Right hindlimb (tissue), 1 donor: Measurements from ENCODE around the gene NT5C3A.
"Not testable (repeated sequence)": the region's sequence is repeated elsewhere in the genome, so short reads cannot be mapped to it uniquely, and the experiment has no call there.

Experiments
- DNase-seq: peaks from one replicate; pipeline ENCODE4 v3.0.0-alpha.2; 2018

The NT5C3A gene

GRCh38 chr7:33062023-33062781 lies at the start of gene NT5C3A:
Gene NT5C3A, minus strand, starts transcription at chr7:33062776. Its CDS starts 71 bp downstream, at chr7:33062705.
- no peak for DNase-seq

- DNase-seq, result no peak
Observed at GRCh38 chr7:33111614-33112013, 49.0 kb upstream of the NT5C3A start.

- no peak for DNase-seq
Observed at GRCh38 chr7:33109758-33110238, 47.2 kb upstream of the NT5C3A start.

GRCh38 chr7:33109005-33109757 lies 46.6 kb upstream of the NT5C3A start, which contains the start of gene RP9:
Gene RP9, minus strand, starts transcription at chr7:33109404. Its CDS starts 32 bp downstream, at chr7:33109372.
- peak; percentile 85 for DNase-seq

- DNase-seq, result peak; percentile 31
Observed at GRCh38 chr7:33108554-33109004, 46.0 kb upstream of the NT5C3A start.

GRCh38 chr7:33107136-33108066 lies 44.8 kb upstream of the NT5C3A start:
- DNase-seq, result peak; percentile 54

DNA sequence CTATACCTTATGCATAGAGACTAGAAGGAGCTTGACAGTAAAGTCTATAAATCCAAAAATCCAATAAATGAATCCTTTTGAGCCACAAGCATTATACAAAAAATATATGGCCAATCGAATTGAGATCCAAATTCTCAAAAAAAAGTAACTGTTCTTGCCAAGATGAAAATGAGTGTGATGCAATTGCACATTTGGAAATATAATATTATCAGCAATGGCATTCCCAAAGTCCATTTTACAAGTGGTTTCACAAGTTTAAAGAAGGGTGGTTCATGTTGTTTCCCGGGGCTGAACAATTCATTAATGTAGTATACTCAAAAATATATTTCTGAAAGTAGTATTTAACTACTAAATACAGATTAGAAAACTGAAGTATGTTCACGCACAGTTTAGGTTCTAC lies 39.3 kb upstream of the NT5C3A start:
- DNase-seq, result no peak

DNA sequence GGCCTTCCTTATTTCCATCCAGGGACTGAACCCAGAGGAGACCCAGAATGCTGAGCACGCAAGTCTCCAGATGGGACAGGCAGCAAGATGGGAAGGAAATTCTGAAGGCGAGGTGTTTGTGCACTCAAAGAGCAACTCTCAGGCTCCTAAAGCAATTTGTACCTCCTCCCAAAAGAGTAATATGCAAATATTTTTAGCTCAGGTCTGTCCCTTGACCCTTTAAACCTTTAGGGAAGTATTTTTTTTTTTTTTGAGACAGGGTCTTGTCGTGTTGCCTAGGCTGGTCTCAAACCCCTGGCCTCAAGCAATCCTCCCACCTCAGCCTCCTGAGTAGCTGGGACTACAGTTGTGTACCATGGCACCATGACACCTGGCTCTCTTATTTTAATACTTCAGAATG lies 38.2 kb upstream of the NT5C3A start:
- no peak for DNase-seq

- DNase-seq, result no peak
Observed at GRCh38 chr7:33099154-33099940, 36.8 kb upstream of the NT5C3A start.

DNA sequence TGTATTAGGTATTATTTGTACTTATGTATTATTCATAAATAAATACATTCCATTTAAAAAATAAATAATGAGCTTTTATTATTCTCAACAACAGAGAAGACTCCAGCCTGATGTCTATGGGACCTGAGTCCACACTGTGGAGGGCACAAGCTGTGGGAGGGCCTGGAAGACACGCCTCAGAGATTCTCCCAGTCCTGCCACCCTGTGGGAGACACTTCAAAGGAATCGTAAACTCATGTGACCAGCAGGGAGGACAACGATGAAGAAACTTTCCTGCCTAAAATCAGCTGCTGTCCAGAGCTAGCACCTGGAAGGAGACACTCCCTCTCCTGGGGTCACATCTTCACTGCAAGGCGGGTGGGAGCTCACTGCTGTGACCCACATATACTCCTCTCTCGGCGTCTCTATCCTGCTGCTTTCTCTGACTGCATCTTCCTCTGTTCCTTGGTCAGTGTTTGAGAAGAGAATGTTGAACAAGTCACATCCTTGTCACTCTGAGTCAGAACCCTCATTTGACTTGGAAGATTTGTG lies 32.2 kb upstream of the NT5C3A start:
- DNase-seq, result not testable (repeated sequence)

- DNase-seq, result no peak
Observed at GRCh38 chr7:33093266-33093665, 30.7 kb upstream of the NT5C3A start.

GRCh38 chr7:33091641-33092191 lies 29.1 kb upstream of the NT5C3A start:
- DNase-seq, result no peak

DNA sequence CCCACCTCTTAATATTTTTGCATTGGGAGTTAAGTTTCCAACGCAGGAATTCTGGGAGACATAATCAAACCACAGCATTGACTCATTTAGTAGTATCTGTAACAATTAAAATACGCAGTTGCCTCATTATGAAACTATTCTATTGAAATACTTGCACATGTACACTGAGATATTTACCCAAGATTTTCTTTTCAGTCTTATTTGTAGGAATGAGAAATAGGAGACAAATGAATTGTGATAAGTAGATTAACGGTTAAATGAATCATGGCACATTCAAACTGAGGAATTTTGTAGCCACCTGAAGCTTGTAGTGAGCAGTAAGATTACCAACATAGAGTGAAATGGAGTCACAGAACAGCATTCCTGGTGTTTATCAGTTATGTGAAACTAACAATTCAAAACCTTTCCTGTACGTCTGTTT lies 28.5 kb upstream of the NT5C3A start:
- DNase-seq, result no peak

GRCh38 chr7:33089142-33089541 lies 26.6 kb upstream of the NT5C3A start:
- DNase-seq, result no peak

DNA sequence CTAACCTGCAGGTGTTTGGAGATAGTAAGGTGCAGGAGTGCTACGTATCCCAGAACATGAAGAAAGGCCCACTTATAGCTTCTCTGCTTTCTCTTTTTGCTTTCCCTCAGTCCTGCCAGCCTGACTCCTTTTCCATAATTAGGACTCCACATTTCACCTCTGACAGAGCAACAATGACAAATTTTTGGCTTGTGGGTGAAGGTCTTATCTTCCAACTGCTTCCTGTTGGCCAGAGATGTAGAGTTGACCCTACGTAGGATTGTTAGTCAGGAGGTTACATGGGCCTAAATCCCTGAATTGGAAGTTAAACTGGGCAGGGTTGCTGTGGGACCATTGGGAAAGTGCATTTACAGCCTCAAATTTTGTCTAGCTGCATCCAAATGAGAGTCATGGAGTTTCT lies 25.3 kb upstream of the NT5C3A start:
- no peak for DNase-seq

- DNase-seq, result no peak
Observed at GRCh38 chr7:33087356-33087755, 24.8 kb upstream of the NT5C3A start.

GRCh38 chr7:33079763-33080690 lies 17.5 kb upstream of the NT5C3A start:
- DNase-seq, result no peak

DNA sequence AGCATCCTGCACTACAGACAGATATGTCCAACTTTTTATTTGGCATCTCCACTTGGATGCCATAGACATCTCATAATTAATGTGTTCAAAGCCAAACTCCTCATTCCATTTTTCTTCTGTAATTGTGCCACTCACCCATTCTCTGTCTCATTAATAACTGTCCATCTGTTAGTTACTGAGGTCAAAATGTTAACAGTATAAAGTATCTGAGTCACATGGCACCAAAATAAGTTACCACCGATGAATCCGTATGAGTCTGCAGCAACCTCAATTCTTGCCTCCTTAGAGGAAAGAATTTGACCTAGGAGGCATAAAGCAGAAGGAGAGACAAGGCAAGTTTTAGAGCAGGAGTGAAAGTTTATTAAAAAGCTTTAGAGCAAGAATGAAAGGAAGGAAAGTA lies 16.5 kb upstream of the NT5C3A start:
- no peak for DNase-seq

GRCh38 chr7:33076737-33077136 lies 14.2 kb upstream of the NT5C3A start:
- DNase-seq, result no peak
